Stimulated activated CD4-positive, alpha-beta T cell treated with anti-CD3 and anti-CD28 coated beads, Interleukin-2, amount 100 ng/mL, for 48 hours (primary cell): ENCODE measurements around the gene DRC7.
A peak's percentile ranks its signal among the peaks of the same experiment; 100 is the strongest.

Experiments
- DNase-seq, 2 donors: peaks; one replicate each; pipeline ENCODE4 v3.0.0-alpha.2; 2020

DRC7 gene

GRCh38 chr16:57694725-57695679 lies at the start of gene DRC7:
DRC7 (plus strand) TSS chr16:57694806; CDS start chr16:57697950, 3,144 bp downstream.
- peak in 1 of 2 donors; percentile 7 for DNase-seq

- DNase-seq, result no peak
Observed at GRCh38 chr16:57645169-57645568, 49.4 kb upstream of the DRC7 start.

- DNase-seq, result no peak
Observed at GRCh38 chr16:57645691-57646387, 48.8 kb upstream of the DRC7 start.

GRCh38 chr16:57646388-57647039 lies 48.1 kb upstream of the DRC7 start:
- DNase-seq, result no peak

GRCh38 chr16:57647136-57647875 lies 47.3 kb upstream of the DRC7 start:
- no peak for DNase-seq

- no peak for DNase-seq
Observed at GRCh38 chr16:57648125-57648524, 46.5 kb upstream of the DRC7 start.

- DNase-seq, result peak; percentile 91 to 92
Observed at GRCh38 chr16:57648581-57649442, 45.8 kb upstream of the DRC7 start.

GRCh38 chr16:57649443-57649751 lies 45.2 kb upstream of the DRC7 start:
- no peak for DNase-seq

GRCh38 chr16:57649846-57650245 lies 44.8 kb upstream of the DRC7 start:
- DNase-seq, result no peak

GRCh38 chr16:57651344-57652333 lies 43.0 kb upstream of the DRC7 start:
- DNase-seq, result no peak

- DNase-seq, result no peak
Observed at GRCh38 chr16:57652695-57653471, 41.7 kb upstream of the DRC7 start.

- no peak for DNase-seq
Observed at GRCh38 chr16:57653936-57654335, 40.7 kb upstream of the DRC7 start.

GRCh38 chr16:57656342-57656955 lies 38.2 kb upstream of the DRC7 start:
- no peak for DNase-seq

- DNase-seq, result no peak
Observed at GRCh38 chr16:57657228-57657627, 37.4 kb upstream of the DRC7 start.

- DNase-seq, result no peak
Observed at GRCh38 chr16:57658130-57658877, 36.3 kb upstream of the DRC7 start.

GRCh38 chr16:57658878-57659674 lies 35.5 kb upstream of the DRC7 start:
- DNase-seq, result no peak

GRCh38 chr16:57660715-57661463 lies 33.7 kb upstream of the DRC7 start:
- DNase-seq, result no peak
